SK-MEL-5 (cell line): ENCODE data around the gene TTC7B. TPM values are rescaled to one million over a fixed set of nuclear protein-coding genes. Genes with fewer than 3 reads are reported as not detected.

Source experiments
- DNase-seq: peaks from one replicate; pipeline ENCODE4 v3.0.0-alpha.2; 2016; ENCODE audit warnings: low read depth, low spot score
- in situ Hi-C: cut with HindIII; loops from 2 replicates; pipeline ENCODE4 v1.10.0; 2016; ENCODE audit warnings: low sequenced_read_pairs, high pct_unique_total_duplicates, low pct_unique_long_range_greater_than_20kb
- total RNA-seq: library from RNA; depleted of rRNA; stranded (reverse); fragments of >200 nt; shearing (Covaris generic); gene quantifications from 2 replicates; pipeline ENCODE4 v1.2.3, GENCODE V29; 2014

The TTC7B gene
- total RNA-seq, 1 experiment from 2014 or later: 31.1 TPM

DNA sequence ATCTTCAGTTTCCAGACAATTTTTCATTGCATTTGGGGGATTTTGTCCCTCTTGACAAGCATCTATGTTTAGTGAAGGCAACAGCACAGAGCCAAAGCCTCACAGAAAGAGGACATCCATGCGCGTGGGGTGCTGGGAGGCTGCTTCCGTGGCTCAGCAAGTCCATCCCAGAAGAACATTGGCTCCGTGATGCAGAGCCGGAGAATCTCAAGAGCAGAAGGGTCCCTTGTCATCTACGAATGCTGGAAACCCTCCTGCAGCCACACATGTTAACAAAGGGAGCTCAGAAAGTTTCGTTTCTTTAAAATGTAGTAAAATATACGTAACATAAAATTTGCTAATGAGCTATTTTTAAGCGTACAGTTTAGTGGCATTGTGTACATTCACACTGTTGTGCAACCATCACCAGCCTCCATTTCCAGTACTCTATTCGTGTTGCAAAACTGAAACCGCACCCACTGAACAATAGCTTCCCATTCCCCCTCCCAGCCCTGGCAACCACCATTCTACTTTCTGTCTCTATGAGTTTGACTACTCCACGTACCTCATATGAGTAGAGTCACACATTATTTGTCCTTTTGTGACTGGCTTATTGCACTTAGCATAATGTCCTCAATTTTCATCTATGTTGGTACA, 185.9 kb downstream of the TTC7B start:
- in situ Hi-C loops: no loop called here
- DNase-seq: no peak

DNA sequence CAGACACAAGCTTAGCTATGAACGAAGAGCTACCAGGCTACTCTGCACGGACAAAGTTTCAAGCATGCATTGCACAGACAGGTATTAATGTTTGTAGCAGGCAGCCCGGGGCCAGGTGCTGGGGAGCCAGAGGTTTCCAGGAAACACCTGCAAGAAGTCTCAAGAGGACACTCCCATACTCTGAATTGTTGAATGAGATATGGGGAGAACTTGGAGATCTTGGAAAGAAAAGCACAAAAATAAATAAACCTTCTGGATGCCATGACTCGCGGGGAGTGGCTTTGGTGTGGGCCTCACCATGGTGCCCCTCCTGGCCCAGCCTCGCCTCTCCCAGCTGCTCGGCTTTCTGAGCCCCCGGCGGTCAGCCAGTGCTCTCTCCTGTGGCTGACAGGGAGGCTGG, 186.8 kb downstream of the TTC7B start:
- DNase-seq: no peak
- in situ Hi-C loops: no loop called here

DNA sequence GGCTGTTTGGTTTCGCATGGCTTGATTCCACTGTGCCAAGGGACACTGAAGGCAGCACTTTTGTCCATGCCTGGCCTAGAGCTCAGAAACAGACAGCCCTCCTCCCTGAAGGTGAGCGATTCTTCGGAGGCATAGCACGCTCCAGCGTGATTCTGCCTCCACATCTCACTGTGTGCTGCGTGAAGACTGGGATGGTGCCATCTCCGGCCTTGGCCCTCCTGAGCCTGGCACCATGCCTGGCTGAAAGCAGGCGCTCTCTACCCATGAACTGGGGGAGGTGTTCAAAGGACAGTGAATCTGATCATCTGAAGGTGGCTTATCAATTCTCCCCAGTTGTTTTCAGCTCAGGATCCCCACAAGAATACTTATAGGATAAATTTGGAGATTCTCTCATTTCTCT, 187.4 kb downstream of the TTC7B start:
- in situ Hi-C loops: no loop called here
- DNase-seq: no peak

DNA sequence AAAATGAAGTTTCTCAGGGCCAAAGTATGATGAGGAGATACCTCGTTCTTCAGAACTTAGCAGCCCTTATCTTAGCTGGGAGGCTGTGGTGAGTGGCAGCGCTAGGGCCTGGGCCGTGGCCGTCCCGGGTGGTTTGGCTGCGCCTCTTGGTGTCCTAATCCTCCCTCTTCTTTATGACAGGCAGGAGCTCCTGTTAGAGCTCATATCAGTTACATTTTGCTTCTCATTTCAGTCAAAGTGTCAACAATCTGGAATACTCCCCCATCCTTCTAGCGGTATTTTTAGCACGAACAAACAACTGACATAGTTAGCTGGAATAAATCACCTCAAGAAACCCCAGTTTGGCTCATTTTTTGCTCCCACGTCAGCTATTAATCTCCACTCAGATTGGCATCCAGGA, 188.8 kb downstream of the TTC7B start:
- in situ Hi-C loops: no loop called here
- DNase-seq: no peak

DNA sequence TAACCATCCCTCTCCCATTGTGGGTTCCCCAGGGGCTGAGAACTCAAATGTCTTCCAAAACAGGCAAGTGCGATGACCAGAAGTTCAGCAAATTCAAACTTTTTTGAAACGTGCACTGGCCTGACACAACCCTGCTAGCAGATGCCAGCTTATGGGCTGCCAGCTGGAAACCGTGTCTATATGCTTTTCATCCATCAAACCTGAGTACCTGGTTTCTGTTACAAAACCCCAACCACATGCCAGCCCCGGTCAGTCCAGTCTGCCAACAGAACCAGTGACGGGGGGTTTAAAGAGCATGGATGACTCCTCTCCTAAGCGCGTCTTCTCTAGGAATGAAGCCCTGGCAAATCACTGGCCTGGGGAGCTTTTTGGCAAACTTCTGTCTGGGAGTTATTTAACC, 189.7 kb downstream of the TTC7B start:
- no peak for DNase-seq
- in situ Hi-C loops: no loop called here

DNA sequence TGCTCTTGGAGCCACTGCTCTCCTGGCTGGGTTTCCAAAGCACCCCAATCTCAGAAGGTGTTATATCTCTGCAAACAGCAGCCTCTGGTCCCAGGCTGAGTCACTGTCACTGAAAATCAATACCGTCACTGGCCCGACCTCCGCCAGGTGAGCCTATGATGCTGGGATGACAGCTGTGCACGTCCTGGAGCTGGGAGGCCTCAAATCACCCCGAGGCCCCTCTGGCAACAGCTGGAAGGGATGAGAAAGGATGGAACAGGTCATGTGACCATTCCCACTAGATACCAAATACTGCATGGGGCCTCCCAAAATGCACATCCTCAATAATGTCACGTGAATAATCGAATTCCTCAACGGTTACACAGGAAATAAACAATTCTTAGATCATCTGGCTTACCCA, 190.8 kb downstream of the TTC7B start:
- no peak for DNase-seq
- in situ Hi-C loops: no loop called here

DNA sequence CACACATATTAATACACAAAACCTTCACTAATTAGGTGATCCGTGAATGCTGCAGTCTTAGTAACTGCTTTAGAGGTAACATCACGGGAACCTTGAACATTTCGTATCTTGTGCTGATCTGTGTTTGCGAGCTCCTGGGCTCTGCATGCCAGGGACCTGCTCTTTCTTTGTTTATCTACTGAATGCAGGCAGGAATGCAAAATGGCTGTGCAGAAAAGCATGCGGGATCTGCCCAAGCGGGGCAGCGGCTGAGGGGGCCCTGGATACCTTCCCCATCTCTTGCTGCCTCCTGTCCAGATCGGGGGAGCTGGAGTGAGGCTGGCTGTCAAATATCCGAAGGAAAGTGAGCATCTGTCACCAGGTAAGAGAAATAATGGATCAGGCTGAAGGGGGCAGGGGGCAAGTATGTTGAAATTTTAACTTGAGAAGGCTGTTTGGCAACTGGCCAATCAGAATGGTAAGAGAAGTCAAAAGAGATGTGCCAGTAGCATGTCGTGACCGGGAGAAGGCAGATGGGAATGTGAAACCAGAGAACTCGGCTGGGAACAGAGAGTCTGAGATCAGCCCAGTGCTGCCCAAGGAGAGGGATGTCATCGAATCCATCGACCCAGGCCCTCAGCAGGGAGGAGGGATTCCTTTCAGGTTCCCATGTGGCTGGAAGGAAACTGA, 191.4 kb downstream of the TTC7B start:
- DNase-seq: no peak

DNA sequence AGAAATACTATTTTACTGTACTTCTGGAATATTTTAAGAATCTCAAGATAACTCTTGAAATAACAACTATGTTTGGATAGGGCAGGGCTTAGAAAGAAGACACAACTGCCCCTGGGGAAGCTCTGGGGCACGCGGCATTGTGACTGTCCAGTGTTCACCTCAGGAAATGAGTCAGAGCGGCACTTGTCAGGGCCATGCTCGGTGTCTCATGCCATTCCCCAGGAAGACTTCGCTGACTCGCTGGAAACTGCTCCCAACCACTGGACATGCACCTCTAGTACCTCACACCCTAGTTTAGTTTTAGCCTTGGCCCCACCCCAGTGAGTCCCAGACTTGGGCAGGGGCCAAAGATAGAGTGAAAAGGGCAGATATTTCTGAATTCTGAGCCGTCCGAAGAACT, 192.0 kb downstream of the TTC7B start:
- DNase-seq: no peak
- in situ Hi-C loops: no loop called here

More for the DNA sequence above, 191.4 kb downstream of the TTC7B start:
- in situ Hi-C loops: no loop called here

DNA sequence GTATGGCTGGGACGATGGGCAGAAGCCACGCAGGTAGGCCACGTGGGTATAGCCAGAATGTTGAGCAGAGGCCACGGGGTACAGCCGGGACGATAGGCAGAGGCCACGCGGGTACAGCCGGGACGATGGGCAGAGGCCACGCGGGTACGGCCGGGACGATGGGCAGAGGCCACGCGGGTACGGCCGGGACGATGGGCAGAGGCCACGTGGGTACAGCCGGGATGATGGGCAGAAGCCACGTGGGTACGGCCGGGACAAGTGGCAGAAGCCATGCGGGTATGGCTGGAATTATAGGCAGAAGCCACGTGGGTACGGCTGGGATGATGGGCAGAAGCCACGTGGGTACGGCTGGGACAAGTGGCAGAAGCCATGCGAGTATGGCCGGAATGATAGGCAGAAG, 195.0 kb downstream of the TTC7B start:
- no peak for DNase-seq
- in situ Hi-C loops: no loop called here

DNA sequence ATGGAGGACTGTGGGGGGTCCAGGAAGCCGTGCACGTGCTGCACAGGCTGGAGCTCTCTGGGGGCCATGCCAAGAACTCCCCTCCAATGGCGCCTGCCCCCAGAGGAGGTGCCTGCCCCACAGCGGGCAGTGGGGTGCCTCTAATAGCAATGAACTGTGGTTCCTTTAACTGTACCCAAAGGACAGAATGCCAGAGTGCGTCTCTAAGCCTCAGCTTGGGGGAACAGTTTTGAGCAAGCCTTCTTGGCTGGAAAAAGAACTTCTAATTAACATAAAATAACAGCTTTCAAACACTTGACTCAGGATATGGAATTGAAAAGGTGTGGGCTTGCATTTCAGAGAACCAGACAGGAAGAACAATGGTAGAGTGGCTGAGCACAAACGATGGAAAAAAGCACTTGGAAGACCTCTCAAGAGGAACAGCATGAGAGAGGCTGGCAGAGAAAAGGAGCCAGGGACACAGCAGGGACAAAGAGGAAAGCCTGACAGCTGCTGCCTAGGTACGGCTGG, 195.6 kb downstream of the TTC7B start:
- in situ Hi-C loops: no loop called here
- no peak for DNase-seq

DNA sequence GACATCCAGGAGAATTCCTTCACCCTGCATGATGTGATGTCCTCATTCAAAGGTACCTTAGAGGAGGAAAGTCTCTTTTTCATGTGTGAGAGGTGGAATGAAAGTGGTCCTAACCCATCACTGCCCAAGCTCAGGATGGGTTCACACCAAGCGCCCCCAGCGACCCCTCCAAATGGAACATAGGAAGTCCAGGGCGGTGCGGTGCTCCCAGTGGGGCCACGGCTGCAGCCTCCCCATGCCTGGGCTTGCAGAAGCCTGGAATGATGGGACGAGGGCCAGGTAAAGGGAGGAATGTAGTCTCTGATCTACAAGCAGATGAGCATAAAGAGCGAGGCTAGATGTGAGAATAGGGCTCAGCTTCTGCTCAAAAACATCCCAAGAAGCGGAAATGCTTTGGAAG, 196.3 kb downstream of the TTC7B start:
- in situ Hi-C loops: no loop called here
- DNase-seq: no peak

DNA sequence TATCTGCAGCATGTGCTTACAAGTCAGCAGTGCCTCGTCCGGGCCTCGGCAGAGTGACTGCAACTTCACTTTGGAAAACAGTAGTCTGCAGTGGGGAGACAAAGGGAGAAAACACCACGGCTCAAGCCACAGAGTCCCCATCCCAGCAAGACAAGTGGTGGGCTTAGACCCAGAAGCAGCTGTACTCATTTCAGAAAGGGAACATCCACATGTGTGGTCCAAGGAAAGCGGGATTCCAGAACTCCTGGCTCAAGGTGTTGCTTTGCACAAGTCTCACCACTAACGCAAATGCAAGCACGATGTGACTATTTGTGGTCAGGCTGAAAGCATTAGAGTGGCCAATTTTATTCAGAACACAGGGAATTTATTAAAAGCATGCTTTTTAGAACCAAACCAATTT, 198.3 kb downstream of the TTC7B start:
- in situ Hi-C loops: no loop called here
- DNase-seq: no peak

DNA sequence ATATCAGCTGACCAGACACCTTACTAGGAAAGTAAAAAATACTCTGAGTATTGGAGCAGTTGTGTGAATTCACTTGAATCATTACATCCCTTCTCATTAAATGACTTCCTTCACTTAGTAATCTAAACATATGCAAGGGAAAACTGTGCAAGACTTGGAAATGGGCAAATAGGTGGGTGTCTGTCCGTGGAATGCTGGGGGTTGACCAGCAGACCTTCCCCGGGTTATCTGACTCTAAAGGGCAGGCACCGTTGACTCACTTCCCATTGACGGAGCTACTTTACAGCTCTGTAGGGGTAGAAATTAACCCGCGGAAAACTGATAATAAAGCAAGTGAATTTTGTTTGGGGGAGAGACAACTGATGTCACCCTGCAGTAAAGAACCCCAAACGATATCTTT, 199.3 kb downstream of the TTC7B start:
- in situ Hi-C loops: no loop called here
- no peak for DNase-seq

DNA sequence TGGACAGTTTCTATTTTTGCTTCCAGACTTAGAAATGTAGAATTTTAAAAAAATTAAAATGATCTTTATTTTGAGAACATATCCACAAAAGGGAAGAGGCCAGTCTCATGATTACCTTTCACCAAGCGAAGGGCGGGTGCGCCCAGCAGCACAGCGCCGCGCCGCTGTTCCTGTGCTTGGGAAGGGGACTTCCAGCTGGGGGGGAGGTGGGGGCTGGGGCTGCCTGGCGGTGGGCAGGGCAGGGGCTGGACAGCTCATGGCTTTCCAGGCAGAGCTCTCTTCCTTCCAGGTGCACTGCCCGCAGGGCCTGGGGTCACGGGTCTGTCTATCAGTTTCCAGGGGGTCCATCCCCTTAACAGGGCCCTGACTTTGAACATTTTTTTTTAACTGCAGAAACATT, 199.9 kb downstream of the TTC7B start:
- in situ Hi-C loops: no loop called here

DNA sequence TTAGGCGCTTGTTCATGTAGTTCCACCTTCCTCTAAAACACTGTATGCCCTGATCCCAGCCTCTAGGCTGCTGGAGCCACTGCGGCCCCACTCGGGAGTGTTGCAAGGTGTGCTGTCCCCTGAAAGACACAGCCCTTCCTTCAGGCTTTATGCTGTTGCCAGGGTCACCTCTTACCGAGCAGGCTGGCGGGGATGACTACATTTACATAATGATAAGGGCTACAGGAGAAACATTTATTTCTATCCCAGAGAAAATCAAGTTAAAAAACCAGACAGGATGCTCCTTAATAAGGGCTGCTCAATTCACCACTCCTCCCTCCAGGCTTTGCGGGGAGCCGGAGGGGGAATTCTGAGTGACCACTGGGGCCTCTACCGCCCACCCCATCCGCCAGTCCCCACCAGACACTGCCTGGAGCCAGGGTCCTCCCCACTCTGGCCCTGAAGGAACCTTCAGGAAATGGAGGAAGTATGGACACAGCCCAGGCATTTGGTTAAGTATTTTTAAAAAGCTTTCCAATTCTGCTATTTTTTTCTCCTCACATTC, 200.6 kb downstream of the TTC7B start:
- in situ Hi-C loops: no loop called here
- DNase-seq: no peak

More for the DNA sequence above, 199.9 kb downstream of the TTC7B start:
- DNase-seq: no peak

DNA sequence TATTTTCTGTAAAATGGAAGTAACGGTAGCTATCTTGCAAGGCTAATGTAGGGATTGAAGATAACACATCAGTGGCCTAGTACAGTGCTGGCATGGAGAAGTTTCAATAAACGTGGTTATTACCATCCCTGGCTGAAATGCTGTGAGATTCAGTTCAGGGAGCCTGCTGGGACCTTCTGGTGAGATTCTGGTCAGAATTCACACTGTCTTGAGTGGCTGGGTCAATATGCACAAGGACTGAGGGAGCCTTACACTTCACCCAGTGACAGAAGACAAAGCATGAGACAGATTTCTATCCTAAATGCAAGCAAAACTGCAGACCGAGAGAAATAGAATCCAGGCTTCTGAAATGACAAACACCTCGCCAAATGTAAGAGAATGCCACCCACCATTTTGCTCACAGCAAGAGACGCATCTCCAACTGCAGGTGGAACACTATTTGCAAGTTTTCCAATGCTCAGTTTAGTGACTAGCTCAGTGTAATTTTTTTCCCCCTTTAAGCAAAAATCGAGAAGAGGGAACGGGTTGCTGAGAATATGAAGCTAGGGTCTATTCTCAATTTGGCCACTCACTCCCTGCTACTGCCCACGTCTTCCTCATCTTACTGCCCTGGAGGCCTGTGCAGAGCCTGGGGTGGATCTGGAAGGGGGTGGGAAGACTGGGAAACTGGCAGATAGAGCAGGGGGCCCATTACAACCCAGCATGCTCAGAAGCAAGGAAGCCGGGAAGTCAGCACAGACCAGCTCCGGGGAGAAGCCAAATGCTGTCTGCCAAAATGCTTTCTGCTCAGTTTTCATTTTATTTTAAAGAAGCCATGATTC, 201.3 kb downstream of the TTC7B start:
- in situ Hi-C loops: no loop called here
- no peak for DNase-seq

DNA sequence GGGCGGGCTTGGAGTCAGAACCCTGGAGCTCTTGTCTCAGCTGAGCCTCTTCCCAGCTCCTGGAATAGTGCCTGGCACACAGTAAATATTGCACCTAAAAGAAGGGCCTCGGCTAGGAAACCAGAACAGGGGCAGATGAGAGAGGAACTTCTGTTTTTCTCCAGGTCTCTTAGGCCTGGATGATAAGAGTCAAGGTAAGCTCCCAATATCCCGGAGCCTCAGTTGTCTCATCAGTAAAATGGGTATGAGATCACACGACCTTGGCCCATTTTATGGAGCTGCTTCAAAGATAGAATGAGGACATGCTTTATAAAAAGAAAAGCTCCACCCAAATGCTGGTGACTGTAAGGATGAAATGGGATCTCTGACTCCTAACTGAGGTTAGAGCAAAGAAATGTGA, 202.2 kb downstream of the TTC7B start:
- no peak for DNase-seq
- in situ Hi-C loops: no loop called here

DNA sequence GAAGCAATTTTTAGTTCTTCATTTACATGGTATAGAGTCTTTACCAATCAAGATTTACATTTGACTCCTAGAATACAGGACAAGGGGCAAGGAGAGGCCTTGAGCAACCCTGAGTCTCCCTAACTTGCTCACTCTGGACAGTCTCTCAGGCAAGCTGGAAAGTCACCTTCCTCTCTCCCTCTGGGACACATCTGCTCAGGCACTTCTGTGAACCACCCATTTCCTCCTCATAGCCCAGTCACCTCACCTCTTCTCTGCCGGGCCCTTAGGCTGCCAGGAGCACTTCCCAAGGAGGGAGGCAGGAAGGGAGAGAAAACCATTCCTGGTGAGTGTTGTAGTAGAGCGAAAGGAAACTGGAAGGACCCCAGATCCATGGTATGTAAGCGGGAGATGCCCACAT, 202.8 kb downstream of the TTC7B start:
- DNase-seq: no peak
- in situ Hi-C loops: no loop called here
